AG09309 (cell line): ENCODE data around the gene CALHM5.
A peak's percentile ranks its signal among the peaks of the same experiment; 100 is the strongest.

Source experiments
- DNase-seq: peaks from one replicate; pipeline ENCODE4 v3.0.0-alpha.2; 2010; ENCODE audit warnings: low read depth
- H3K4me3 ChIP-seq: 2 replicates; pipeline ENCODE4 v1.5.1; 2011; ENCODE audit warnings: mild to moderate bottlenecking, low read depth, low read length, moderate library complexity; ENCODE audit not compliant: control insufficient read depth
- TF ChIP-seq, protein P1 (sequence below): IDR thresholded peaks from 2 replicates; pipeline ENCODE4 v1.5.1; 2011; ENCODE audit warnings: mild to moderate bottlenecking, low read depth, low read length, inconsistent platforms; ENCODE audit not compliant: insufficient read depth, control insufficient read depth; ENCODE audit errors: missing control alignments

CALHM5 gene

DNA sequence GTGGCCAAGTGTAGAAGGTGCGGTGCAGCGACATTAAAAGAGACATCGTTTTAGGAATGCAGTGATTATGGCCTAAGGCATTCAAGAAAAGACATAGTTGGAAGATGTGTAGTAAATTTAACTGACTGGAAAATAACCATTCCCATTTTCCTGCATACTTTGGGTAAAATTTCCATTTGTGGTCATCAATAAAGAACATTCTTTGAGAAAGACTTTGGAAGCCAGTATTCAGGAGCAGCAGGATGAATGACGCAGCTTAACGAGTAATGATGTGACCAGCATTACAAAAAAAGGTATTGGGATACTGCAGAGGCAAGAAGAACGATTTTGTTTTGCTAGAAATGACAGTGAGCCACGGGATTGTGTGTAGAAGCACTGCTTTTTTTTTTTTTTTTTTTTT lies 52.9 kb downstream of the CALHM5 start:
- TF ChIP-seq, protein P1, sequence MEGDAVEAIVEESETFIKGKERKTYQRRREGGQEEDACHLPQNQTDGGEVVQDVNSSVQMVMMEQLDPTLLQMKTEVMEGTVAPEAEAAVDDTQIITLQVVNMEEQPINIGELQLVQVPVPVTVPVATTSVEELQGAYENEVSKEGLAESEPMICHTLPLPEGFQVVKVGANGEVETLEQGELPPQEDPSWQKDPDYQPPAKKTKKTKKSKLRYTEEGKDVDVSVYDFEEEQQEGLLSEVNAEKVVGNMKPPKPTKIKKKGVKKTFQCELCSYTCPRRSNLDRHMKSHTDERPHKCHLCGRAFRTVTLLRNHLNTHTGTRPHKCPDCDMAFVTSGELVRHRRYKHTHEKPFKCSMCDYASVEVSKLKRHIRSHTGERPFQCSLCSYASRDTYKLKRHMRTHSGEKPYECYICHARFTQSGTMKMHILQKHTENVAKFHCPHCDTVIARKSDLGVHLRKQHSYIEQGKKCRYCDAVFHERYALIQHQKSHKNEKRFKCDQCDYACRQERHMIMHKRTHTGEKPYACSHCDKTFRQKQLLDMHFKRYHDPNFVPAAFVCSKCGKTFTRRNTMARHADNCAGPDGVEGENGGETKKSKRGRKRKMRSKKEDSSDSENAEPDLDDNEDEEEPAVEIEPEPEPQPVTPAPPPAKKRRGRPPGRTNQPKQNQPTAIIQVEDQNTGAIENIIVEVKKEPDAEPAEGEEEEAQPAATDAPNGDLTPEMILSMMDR, result no peak
- no peak overlapping the region for H3K4me3 ChIP-seq
- DNase-seq, result peak; percentile 51

DNA sequence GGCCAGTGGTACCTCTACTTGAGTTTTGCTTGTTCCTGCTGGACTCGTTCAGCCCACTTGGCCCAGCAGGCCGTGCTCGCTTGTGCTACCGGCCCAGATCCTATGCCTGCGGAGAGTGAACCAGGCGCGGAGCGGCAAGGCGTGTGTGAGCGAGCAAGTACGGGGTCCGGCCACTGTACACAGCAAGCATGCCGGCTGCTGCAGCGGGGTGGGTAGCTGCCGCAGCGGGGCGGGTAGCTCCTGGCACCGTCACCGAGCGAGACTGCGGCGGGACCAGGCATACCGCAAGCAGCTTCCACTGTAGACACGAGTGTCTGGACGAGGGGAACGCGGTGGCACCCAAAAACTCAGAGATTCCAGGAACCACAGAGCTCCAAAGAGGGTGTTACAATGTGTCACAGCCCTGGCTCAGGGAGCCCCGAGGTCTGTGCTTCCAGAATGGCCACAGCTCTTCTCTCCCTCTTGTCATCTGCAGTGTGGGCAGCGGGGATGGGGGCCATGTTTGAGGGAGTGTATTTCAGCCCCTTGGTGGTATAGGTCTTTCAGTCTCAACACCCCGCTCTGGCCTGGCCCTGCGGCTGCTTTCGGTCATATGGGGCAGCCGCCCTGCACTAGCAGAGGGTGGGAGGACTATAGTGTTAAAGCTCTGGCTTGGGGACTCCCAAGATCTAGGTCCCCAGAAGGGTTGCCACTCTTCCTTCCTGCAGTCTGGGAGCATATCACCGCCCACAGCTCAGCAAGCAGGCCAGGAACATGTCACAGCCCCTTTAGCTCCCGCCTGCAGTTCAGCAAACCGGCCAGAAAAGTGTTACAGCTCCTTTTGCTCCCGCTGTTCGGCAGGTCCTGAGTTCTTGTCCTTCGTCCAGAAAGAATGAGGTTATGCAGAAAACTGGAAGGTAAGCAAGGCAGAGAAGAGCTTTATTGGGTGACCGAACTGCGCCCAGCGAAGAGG lies 53.8 kb downstream of the CALHM5 start:
- H3K4me3 ChIP-seq, result peak overlapping the region; percentile 25
- no peak for DNase-seq
- TF ChIP-seq, protein P1, result no peak

DNA sequence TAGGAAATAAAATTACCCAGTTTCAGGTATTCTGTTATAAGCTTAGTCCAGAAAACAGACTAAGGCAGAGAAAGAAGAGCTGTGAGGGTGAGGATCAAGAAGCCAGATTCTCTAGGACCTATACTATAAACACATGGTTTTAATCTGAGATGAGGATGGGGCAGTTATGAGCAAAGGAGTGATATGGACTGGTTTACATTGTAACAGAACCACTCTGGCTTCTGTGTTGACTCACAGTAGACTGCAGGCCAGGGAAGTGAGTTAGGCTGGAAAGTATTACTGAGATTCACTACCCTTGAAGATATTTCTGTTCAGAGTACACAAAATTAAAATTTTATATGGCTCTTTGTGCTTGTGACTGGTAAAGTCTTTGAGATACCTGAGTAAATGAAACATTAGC lies 56.7 kb downstream of the CALHM5 start:
- TF ChIP-seq, protein P1, result no peak
- no peak for DNase-seq
- no peak overlapping the region for H3K4me3 ChIP-seq

DNA sequence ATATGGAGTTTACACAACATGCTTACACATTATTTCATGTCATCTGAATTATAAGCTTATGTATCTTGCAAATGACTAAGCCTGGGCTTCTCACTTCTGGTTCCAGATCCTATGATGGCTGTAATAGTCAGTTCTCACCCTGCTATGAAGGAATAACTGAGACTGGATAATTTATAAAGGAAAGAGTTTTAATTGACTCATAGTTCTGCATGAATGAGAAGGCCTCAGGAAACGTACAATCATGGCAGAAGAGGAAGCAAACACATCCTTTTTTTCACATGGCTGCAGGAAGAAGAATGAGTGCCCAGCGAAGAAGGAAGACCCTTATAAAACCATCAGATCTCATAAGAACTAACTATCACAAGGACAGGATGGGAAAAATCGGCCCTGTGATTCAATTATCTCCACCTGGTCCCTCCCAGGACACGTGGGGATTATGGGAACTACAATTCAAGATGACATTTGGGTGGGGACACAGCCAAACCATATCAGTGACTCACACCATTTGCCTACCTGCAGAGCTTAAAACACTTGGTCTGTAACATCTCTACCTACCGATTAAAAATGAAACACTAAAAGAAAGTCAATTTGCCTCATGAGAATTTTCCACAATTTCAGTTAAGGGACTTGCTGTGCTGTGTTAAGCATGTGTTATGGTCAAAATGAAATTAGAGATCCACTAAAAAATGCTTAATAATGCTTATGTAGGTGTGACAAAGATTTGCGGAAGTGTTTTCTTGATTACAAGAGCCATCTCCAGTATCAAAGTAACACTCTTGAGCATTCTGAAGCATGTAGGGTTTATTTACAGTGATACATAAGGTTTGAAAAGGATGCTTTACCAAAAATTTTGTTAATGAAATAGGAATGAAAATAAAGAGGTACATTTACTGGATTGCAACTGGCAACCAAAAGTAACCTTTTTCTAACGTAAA lies 57.6 kb downstream of the CALHM5 start:
- TF ChIP-seq, protein P1, result no peak
- H3K4me3 ChIP-seq, result no peak overlapping the region
- DNase-seq, result no peak

DNA sequence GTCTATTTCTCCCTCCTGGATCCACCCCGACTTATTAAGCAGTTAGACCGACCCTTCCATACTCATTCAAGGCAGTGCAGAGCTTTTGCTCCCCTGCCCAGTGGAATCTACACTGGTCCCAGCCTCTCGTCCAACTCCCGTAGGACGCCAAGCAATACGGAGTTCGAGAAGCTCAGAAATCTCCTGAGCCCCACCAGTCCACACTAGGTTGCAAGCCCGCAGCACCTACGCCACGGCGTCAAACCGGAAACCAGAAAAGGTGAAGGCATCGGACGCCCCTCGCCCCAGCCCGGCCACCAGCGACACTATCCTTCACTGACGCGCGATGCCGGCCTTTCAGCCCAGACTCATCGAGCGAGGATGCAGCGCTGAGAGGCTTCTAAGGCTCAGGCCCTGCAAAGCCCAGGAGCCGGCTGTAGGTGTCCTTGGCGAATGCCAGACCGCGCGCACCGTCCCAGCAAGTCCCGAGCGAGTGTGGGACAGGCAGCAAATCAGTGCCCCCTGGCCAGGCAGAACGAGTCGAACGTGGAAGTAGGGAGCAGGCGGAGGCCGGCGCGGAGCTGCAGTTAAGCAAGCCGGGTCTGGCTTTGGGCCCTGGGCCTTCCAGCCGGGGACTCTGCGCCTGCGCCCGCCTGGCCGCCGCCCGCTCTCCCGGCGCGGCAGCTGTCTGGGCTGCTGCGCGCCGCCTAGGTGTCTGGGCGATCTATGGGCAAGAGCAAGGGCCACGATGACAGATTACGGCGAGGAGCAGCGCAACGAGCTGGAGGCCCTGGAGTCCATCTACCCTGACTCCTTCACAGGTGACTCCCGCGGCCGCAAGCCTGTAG lies 59.6 kb downstream of the CALHM5 start, which contains the start of gene RWDD1:
RWDD1 (plus strand) TSS at position 649 of the 827 bp plus-strand sequence; CDS start at position 728, 79 bp downstream.
- peak; percentile 99 for DNase-seq
- peak within 1 kb of the TSS; percentile 90 for H3K4me3 ChIP-seq
- TF ChIP-seq, protein P1, result no peak

DNA sequence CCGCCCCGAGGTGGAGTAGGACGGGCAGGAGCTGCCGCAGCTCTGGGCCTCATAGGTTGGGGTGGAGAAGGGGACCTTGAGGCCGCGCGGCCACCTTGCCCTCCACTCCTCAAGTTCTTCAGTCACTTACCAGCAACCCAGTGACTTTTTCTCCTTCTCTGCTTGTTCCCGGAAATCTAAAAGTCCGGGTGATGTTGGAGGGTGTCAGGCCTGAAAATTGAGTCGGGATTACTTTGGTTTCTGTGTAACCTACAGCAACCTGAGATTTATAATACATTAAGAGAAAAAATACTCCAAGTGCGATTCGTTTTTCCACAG lies 60.2 kb downstream of the CALHM5 start:
- DNase-seq, result no peak
- TF ChIP-seq, protein P1, result no peak
- H3K4me3 ChIP-seq, result peak overlapping the region; percentile 90
